H1 (cell line): ENCODE data around the gene MMP24OS.

Source experiments
- POLR2A ChIP-seq, 2 experiments: IDR thresholded peaks; 1 replicate in 1 of 2; 2 replicates in 1 of 2; pipeline ENCODE4 v1.6.1; 2011; ENCODE audit warnings: low read depth in 2 of 2, low read length in 2 of 2, mild to moderate bottlenecking in 2 of 2; ENCODE audit errors: control extremely low read depth in 1 of 2
- RAD21 ChIP-seq, 2 experiments: IDR thresholded peaks in 1 of 2; conservative IDR thresholded peaks in 1 of 2; 2 replicates each; pipeline ENCODE4 v1.6.1; 2011; ENCODE audit warnings: low read depth in 2 of 2, low read length in 2 of 2, improper control_type of control experiment in 1 of 2, inconsistent platforms in 1 of 2, mild to moderate bottlenecking in 1 of 2, moderate library complexity in 1 of 2
- SIN3A ChIP-seq, 2 experiments: IDR thresholded peaks in 1 of 2; conservative IDR thresholded peaks in 1 of 2; 2 replicates each; pipeline ENCODE4 v1.6.1; 2011 to 2012; ENCODE audit warnings: low read length in 2 of 2, improper control_type of control experiment in 1 of 2, low read depth in 1 of 2, mild to moderate bottlenecking in 1 of 2

GRCh38 chr20:35267092-35267491 lies 10.8 kb downstream of the MMP24OS start:
- no peak for TF ChIP-seq POLR2A (IDR thresholded peaks at IDR 0.05; ENCODE audit: control extremely low read depth in 1 of 2, low read depth in 2 of 2, low read length in 2 of 2)
- TF ChIP-seq SIN3A (conservative IDR thresholded peaks at IDR 0.05 in 1 of 2, IDR thresholded peaks at IDR 0.05 in 1 of 2; ENCODE audit: low read depth in 1 of 2, low read length in 2 of 2) = no peak
- TF ChIP-seq RAD21 (IDR thresholded peaks at IDR 0.05 in 1 of 2, conservative IDR thresholded peaks at IDR 0.05 in 1 of 2; ENCODE audit: low read depth in 2 of 2, low read length in 2 of 2) = no peak
